GM19438 (cell line): Measurements from ENCODE around the gene LDHD.
"Not testable (repeated sequence)": the region's sequence is repeated elsewhere in the genome, so short reads cannot be mapped to it uniquely, and the experiment has no call there.

Experiments used
- ATAC-seq: cut with Tn5 transposase; IDR thresholded peaks from one replicate; pipeline ENCODE4 v1.9.1; 2021; ENCODE audit warnings: low read depth; ENCODE audit not compliant: unreplicated experiment

The LDHD gene

GRCh38 chr16:75100603-75100990 lies 16.0 kb downstream of the LDHD start:
- no peak for ATAC-seq

GRCh38 chr16:75099738-75100602 lies 16.6 kb downstream of the LDHD start:
- peak; percentile 69 for ATAC-seq

GRCh38 chr16:75099075-75099667 lies 17.4 kb downstream of the LDHD start:
- ATAC-seq = no peak

DNA sequence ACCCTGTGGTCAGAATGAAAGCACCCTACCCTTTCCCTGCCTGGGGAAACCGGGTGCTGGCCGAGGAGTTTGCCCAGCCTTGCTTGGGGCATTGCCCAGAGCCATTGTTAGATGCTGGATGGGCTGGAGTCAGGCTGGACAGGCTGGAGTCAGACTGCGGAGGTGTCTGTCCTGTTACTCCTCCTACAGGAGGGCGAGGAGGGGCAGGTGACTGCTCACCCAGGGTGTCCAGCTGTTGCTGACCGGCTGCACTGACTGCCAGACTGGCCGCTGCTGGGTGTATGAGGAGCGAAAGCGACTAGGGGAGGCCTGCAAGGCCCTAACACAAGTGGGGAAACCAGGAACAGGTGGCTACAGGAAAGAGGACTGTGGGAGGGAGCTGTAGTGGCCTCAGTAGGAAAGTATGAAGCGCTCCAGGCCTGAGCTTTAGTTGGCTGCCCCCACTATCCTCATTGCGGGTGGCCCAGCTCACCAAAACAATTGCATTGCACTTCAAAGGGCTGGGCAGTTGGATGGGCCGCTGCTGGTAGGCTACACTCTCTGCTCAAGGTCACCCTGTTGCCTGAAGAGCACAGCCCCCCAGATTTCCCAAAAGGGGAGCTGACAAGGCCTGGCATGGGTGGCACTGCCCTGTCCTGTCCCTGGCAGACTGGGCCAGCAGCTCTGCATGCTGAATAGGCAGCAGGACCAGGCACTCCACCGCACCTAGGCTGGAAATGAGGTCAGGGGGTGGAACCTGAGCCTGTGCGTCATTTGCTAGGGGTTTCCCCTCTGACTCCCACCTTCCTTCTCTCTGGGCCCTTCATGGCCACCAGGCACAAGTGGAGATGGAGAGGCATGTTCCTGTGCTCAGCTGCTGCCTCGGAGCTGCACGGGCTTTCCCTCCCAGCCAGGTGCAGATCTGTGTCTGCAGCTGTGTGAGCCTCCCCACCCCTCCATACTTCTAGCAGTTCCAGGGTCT lies 18.4 kb downstream of the LDHD start:
- no peak for ATAC-seq

- ATAC-seq = no peak
These were observed 19.3 kb downstream of the LDHD start for GRCh38 chr16:75097191-75097761.

- ATAC-seq = no peak
These were observed 19.9 kb downstream of the LDHD start for GRCh38 chr16:75096656-75097055.

DNA sequence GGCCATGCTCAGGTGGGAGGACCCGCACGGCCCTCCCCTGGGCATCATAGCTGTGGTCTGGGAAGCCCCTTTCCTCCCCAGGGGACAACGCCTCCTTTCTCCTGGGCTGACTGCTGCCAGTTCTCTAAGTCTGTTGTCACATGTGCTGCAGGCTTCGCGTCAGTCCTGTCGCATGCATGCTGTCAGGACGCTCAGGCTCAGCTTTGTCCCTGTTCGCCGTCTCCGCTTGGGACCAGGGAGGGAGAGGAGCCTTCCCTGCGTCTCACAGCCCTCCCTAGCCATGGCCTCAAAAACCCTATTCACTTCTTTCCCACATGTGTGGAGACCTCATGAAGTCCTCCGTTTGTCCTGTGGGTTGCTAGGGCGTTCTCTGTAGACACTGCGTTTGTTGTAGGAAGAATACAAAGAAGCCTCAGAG lies 21.4 kb downstream of the LDHD start:
- ATAC-seq = no peak

GRCh38 chr16:75093598-75094540 lies 22.7 kb downstream of the LDHD start:
- no peak for ATAC-seq

GRCh38 chr16:75092777-75093176 lies 23.8 kb downstream of the LDHD start:
- no peak for ATAC-seq

- not testable (repeated sequence) for ATAC-seq
These were observed 25.0 kb downstream of the LDHD start for GRCh38 chr16:75091619-75092018.

DNA sequence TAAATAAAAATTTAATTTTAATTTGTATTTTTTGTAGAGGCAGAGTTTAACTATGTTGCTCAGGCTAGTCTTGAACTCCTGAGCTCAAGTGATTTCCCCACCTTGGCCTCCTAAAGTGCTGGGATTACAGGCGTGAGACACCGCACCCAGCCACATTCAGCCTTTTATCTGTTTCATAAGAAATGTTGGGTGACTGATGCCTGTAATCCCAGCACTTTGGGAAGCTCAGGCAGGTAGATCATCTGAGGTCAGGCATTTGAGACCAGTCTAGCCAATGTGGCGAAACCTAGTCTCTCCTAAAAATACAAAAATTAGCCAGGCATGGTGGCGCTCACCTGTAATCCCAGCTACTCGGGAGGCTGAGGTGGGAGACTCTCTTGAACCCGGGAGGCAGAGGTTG lies 25.7 kb downstream of the LDHD start:
- not testable (repeated sequence) for ATAC-seq

DNA sequence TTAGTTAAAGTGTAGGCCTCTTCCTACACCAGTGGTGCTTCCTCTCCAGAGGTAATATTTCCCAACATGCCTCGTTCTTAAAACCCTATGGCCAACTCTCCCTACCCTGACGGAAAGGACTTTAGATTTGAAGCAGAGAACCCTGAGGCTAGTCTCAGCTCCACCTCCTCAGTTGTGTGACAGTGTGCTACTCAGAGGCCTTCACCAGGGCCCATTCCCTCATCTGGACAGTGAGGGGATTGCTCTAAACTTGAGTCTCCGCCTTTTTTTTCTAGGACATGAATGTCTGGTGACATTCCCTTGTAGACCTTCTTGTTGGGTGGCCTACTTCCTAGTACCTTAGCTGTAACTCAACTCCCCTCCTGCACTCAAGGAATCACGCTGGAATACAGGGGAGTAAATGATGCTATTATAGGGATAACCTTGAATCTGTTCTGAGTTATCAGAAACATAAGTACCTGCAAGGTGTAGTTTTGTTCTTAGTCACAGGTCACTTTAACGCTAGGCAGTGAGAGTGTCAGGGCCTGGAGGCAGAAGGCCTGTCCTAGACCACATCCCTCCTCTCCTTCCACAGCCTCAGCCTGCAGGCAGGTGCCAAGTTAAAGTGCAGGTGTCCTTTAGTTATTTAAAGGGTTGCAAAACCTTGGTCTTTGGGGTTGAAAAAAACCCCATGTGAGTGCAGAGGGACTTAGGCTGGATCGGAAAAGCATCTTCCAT lies 26.9 kb downstream of the LDHD start:
- no peak for ATAC-seq

GRCh38 chr16:75088934-75089333 lies 27.6 kb downstream of the LDHD start:
- ATAC-seq = no peak

GRCh38 chr16:75088216-75088615 lies 28.4 kb downstream of the LDHD start:
- ATAC-seq = no peak

DNA sequence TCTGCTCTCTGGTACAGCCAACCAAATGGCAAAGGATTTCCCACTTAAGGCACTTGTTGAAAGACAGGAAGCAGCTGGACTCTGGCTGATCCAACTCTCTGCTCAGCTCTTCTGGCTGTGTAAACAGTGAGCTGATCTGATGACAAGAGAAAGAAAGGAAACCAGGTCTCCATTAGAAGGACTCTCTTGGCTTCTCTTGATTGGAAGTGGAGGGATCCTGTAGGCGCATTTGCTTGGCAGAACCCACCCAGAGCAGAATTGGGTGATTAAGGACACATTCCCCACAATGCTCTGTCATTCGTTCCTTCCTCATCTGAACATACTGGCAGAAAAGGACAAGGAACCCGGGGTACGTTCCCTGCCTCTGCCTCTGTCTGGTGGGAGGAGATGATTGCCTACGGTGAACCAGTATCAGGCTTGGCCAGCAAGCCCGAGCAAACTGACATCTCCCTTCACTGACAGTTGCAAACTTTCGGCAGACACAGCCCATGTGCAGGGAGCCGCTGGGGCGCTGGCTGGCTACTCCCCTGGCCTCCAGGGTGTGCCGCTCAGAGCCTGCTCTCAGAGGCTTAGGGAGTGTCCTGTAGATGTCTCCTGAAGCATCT lies 29.1 kb downstream of the LDHD start:
- no peak for ATAC-seq

- no peak for ATAC-seq
These were observed 29.7 kb downstream of the LDHD start for GRCh38 chr16:75086688-75087374.

GRCh38 chr16:75086281-75086680 lies 30.3 kb downstream of the LDHD start:
- no peak for ATAC-seq

GRCh38 chr16:75085556-75085955 lies 31.0 kb downstream of the LDHD start:
- no peak for ATAC-seq
